Nephron progenitor cell (in vitro differentiated cells): ENCODE measurements around the gene ZNF581.

Source experiments
- DNase-seq: peaks from one replicate; pipeline ENCODE4 v3.0.0; 2021
- H3K27ac Mint-ChIP-seq: 2 replicates; pipeline ENCODE4 v1.8.0; 2021; ENCODE audit warnings: mild to moderate bottlenecking, moderate library complexity, mixed read lengths
- H3K27me3 Mint-ChIP-seq: 2 replicates; pipeline ENCODE4 v1.8.0; 2021; ENCODE audit warnings: mild to moderate bottlenecking, low read depth, mixed read lengths; ENCODE audit not compliant: poor library complexity
- H3K36me3 Mint-ChIP-seq: 2 replicates; pipeline ENCODE4 v1.8.0; 2021; ENCODE audit warnings: low read depth, mixed read lengths
- H3K4me1 Mint-ChIP-seq: 2 replicates; pipeline ENCODE4 v1.8.0; 2021; ENCODE audit warnings: mixed read lengths
- H3K4me3 Mint-ChIP-seq: 2 replicates; pipeline ENCODE4 v1.8.0; 2021; ENCODE audit warnings: mild to moderate bottlenecking, moderate library complexity, mixed read lengths
- H3K9me3 Mint-ChIP-seq: 2 replicates; pipeline ENCODE4 v1.8.0; 2021; ENCODE audit warnings: mild to moderate bottlenecking, moderate library complexity, mixed read lengths
- CTCF ChIP-seq: fragments of 200-600 bp; sonication (generic); IDR thresholded peaks from 2 replicates; pipeline ENCODE4 v1.5.0; 2021; ENCODE audit warnings: antibody characterized with exemption

Gene ZNF581

GRCh38 chr19:55676889-55677505 lies 33.5 kb downstream of the ZNF581 start:
- H3K27ac Mint-ChIP-seq = peak overlapping the region; percentile 88
- no peaks in the 10 kb centered on the region for H3K9me3 Mint-ChIP-seq
- H3K27me3 Mint-ChIP-seq = no peaks in the 10 kb centered on the region
- H3K4me3 Mint-ChIP-seq = peak overlapping the region; percentile 98
- no peak for TF ChIP-seq CTCF
- H3K36me3 Mint-ChIP-seq = peaks cover 37% of the 10 kb centered on the region
- H3K4me1 Mint-ChIP-seq = peaks cover 48% of the 10 kb centered on the region
- no peak for DNase-seq

DNA sequence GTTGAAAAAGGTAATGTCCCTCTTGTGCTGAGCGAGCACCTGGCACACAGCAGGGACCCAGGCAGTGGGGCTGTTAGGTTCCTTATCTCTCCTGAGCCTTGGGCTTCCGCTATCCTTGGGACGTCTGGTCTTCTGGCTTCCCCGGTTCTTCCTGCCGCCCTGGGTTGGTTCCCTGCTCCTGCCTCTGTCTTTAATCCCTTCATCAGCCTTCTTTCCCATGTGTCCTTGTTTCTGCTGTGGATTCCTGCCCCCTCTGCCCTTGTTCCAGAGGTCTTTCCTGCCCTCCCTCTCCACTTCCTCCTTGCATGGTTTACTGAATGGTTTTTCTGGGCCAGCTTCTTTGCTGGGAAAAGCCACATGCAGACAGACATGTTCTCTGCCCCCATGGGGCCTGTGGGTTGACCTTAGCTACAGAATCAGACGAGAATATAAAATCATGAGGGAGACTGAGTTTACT lies 34.2 kb downstream of the ZNF581 start:
- Mint-ChIP-seq H3K4me3 (peak overlapping the region; percentile 70), H3K9me3 (no peaks in the 10 kb centered on the region), H3K36me3 (peaks cover 33% of the 10 kb centered on the region), H3K4me1 (peaks cover 44% of the 10 kb centered on the region), H3K27me3 (no peaks in the 10 kb centered on the region), H3K27ac (peak overlapping the region; percentile 88)
- TF ChIP-seq CTCF = no peak
- DNase-seq = no peak

DNA sequence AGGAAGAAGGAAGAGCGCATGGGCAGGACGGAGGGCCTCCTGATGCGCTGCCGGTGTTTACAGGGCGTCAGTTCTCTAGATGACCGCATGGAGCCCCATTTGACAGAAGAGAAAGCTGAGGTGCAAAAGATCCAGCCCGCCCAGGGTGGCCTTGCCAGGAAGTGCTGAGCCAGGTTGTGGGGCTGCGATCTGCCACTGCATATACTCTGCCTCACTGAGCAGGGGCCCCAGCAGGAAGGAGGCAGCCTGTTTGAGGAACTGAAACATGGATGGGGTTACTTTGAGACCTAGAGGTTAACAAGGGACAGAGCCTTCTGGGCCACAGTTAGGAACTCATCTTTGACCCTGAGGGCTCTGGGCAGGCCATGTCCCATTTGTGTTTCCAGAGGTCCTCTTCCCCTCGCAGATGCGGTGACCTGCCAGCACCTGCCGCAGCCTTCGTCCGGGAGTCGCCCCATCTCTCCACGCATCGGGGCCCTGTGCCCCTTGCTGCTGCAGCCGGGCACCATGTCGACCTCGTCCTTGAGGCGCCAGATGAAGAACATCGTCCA lies 34.7 kb downstream of the ZNF581 start:
- Mint-ChIP-seq H3K27me3 (peaks cover under 1% of the 10 kb centered on the region), H3K27ac (no peak overlapping the region), H3K4me3 (no peak overlapping the region), H3K9me3 (no peaks in the 10 kb centered on the region), H3K4me1 (peaks cover 41% of the 10 kb centered on the region), H3K36me3 (peaks cover 31% of the 10 kb centered on the region)
- TF ChIP-seq CTCF = no peak
- DNase-seq = no peak

GRCh38 chr19:55679343-55680257 lies 36.2 kb downstream of the ZNF581 start:
- Mint-ChIP-seq H3K4me1 (peaks cover 28% of the 10 kb centered on the region), H3K27me3 (peaks cover 3% of the 10 kb centered on the region), H3K27ac (no peak overlapping the region), H3K4me3 (no peak overlapping the region), H3K9me3 (no peaks in the 10 kb centered on the region), H3K36me3 (peaks cover 32% of the 10 kb centered on the region)
- TF ChIP-seq CTCF = no peak
- DNase-seq = no peak

- no peak for TF ChIP-seq CTCF
- Mint-ChIP-seq H3K9me3 (no peaks in the 10 kb centered on the region), H3K4me1 (peaks cover 24% of the 10 kb centered on the region), H3K36me3 (peaks cover 32% of the 10 kb centered on the region), H3K27ac (peak overlapping the region; percentile 75), H3K4me3 (no peak overlapping the region), H3K27me3 (peaks cover 3% of the 10 kb centered on the region)
- no peak for DNase-seq
Measured at GRCh38 chr19:55680339-55681130, 37.1 kb downstream of the ZNF581 start.
